ENCODE measurements around the gene ERGIC2.

- TF ChIP-seq, protein P1, sequence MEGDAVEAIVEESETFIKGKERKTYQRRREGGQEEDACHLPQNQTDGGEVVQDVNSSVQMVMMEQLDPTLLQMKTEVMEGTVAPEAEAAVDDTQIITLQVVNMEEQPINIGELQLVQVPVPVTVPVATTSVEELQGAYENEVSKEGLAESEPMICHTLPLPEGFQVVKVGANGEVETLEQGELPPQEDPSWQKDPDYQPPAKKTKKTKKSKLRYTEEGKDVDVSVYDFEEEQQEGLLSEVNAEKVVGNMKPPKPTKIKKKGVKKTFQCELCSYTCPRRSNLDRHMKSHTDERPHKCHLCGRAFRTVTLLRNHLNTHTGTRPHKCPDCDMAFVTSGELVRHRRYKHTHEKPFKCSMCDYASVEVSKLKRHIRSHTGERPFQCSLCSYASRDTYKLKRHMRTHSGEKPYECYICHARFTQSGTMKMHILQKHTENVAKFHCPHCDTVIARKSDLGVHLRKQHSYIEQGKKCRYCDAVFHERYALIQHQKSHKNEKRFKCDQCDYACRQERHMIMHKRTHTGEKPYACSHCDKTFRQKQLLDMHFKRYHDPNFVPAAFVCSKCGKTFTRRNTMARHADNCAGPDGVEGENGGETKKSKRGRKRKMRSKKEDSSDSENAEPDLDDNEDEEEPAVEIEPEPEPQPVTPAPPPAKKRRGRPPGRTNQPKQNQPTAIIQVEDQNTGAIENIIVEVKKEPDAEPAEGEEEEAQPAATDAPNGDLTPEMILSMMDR (IDR thresholded peaks at IDR 0.05): no peak
- no peak for TF ChIP-seq POLR2A (IDR thresholded peaks at IDR 0.05)
Observed at GRCh38 chr12:29301114-29301513, 79.9 kb downstream of the ERGIC2 start.

Measured in heart left ventricle (tissue), 13 donors.